Measurements from ENCODE around the gene MR1.

The MR1 gene

DNA sequence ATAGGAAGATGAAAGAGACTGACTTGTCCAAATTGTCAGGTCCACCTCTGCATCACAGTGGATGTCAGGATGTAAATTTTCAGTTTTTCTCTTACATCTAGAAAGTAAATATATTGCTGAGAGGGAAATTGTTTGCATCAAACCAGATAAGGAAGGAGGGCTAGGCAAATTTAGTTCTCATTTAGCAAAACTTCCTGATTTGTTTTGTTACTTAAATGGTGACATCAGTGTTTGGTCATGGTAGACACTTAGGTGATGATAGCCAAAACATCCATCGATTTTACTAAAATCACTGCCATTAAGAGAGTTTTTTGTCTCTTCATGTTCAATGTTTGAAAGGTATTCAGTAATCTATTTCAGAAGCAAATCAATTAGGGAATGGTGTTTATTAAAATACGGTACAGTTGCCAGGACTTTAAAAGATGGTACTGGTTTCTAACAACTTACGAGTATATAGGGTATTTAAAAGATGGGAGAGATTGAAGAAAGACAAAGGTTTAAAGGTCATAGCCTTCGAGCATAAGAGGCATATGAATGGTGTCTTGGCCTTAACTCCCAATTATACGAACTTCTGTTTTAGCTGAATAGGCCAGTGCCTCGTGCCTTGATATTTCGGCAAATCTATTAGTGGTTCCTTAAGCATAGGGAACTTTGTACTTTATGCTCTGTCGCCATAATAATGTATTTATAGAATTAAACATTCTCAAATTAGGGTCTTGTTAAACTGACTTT, 57.7 kb downstream of the MR1 start:
- DNase-seq (ENCODE audit: low read depth) = no peak

DNA sequence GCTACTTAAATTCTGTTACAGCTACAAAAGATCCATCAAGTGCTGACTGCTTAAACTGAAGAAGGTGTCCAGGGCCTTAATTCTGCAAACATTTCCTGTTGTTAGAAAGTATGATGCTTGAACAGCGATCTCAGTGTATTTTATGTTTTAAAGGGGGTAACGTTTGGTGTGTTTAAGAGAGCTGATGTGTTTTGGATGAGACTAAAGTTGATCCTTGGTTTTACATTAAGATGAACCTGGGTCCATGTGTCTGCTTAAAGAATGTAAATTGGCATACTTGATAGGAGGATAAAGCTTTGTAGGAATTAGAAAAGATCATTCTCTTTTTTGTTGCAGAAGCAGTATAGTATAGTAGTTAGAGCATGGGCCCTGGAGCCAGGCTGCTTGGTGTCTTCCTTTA, 58.3 kb downstream of the MR1 start:
- DNase-seq (ENCODE audit: low read depth) = no peak

DNA sequence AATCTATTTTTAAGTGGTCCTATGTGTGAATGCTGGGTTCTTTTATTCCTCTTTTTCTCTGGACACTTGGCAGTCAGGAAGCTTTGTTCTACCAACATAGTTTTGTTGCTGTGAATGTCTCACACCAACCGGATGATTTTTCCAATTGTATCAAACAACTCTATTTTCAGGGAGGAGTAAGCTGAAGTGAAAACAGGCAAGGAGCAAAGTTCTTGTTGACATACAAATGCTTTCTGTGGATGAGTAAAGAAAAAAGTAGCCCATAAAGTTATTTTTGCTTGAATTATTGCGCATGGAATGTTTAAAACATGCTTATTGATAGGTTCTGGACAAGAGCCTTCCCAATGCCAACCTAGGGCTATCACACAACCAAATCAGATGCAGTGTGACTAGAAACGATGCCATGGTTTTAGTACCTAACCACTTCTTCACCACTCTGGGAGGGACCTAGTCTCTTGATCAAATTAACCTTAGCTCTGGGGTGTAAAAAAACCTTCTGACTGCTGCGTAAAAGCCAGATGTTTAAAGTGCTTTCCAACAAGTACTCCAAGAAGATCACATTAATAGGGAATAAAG, 59.2 kb downstream of the MR1 start:
- DNase-seq (ENCODE audit: low read depth) = no peak

DNA sequence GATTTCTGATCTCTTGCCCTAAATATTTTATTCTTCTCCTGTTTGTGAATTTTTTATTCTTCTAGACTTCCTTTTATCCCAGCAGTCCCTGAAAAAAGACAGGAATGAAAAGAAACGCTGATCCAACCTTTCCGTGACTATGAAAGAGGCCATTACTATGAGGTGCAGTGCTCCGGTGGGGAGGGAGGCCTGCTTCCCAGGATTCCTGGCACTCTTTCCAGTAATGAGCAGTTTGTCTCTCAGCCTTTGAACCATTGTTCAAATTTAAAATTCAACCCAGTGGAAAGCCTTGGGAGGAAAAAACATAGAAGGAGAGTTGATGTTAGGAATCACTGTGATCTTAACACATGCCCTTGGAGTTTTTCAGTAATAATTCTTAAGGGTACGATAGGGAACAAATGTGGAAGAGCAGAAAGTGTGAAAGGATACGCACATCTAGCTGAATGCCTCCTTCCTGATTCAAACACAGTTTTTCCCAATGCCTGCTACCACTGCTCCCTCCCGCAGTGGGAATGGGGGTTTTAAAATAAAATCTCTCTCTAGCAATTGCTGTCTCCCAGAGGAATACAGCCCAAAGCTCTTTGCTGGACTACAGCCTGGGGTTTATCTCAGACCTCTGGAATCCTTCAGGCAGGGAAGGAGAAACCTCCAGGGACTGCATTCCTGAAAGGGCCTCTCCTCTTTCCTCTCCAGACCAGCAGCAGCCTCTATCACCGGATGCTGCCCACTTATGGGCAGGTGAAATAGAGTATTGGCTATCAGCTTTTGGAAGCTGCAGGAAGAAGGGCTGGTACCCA, 60.8 kb downstream of the MR1 start:
- DNase-seq (ENCODE audit: low read depth) = no peak

DNA sequence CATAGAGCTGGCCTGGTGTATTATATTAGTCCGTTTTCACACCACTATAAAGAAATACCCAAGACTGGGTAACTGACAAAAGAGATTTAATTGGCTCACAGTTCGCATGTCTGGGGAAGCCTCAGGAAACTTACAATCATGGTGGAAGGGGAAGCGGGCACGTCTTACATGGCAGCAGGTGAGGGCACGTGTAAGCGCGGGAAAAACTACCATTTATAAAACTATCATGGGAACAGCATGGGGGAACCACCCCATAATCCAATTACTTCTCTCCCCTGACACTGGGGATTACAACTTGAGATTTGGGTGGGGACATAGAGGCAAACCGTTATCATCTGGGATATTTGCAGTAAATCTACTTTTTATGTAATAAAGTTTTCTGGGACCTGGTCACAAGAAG, 61.5 kb downstream of the MR1 start:
- no peak for DNase-seq (ENCODE audit: low read depth)

DNA sequence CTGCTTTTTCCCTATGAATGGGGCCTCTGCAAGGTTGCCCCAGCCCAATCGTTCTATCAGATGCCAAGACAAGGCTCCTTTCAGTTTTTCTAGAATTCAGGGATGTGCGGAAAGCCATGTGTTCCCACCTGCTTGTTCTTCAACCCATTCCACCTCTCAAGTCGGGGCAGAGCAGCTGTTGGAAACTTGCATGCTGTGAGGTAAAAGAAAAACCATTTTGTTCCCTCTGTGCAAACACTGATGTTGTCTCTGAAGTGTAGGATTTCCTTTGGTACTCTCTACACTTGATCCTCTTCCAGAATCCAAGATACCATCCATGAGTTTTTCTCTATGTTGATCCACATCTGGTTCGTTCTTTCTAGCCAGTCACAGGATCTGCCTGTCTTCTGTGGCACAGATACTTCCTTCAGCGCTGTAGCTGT, 62.0 kb downstream of the MR1 start:
- no peak for DNase-seq (ENCODE audit: low read depth)

DNA sequence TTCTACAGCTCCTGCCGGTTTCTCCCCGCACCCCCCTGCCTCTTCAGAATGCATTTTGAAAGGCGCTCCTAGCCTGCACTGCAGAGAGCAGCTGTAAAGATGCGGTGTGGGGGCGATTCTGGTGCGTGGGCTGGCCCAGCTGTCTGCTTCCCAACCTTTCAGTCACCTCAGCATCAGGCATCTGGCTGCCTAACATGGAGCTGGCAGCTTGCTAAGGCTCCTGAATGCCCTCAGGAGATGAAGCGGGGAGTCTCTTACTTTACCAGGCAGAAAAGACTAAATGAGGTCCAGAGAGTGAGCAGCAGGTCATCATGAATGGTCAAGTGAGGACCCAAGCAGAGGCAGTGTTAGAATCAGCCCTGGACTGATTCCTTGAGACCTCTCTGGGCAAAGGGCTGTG, 63.5 kb downstream of the MR1 start:
- no peak for DNase-seq (ENCODE audit: low read depth)

DNA sequence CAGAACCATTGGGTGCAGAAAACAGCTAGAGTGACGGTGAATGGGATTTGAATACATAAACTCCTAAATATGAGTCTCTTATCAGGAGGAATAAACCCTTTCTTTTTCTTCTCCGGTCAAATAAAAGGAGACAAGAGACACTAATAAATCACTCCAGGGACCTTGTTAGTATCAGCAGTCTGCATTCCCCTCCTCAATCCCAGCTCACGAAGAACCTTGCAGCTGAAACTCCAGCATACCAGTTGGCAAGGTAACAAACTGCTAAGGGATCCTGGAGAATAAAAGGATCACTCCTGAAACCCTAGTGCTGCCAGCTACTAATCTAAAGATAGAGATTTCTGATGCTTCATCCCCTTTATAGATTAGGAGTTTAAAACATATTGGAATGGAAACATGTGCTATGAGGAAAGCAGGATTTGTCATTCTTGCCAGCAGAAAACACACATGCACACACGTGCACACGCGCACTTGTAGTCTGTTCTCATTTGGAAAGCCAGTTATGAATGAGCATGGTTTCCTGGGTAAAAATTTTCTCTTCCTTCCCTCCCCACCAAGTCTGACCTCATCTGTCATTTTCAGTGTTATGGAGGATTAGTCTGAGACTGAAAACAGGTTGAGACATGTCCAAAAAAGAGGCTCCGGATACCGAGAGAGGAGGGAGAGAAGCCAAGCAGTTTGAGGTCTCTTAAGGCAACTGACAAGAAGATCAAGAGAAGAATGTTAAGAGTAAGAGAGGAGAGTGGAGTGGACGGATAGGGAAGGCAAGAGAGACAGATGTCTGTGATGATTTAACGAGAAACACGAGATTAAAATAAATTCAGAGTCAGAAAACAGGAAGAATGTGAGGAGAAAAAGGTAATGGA, 65.6 kb downstream of the MR1 start:
- DNase-seq (ENCODE audit: low read depth) = no peak

DNA sequence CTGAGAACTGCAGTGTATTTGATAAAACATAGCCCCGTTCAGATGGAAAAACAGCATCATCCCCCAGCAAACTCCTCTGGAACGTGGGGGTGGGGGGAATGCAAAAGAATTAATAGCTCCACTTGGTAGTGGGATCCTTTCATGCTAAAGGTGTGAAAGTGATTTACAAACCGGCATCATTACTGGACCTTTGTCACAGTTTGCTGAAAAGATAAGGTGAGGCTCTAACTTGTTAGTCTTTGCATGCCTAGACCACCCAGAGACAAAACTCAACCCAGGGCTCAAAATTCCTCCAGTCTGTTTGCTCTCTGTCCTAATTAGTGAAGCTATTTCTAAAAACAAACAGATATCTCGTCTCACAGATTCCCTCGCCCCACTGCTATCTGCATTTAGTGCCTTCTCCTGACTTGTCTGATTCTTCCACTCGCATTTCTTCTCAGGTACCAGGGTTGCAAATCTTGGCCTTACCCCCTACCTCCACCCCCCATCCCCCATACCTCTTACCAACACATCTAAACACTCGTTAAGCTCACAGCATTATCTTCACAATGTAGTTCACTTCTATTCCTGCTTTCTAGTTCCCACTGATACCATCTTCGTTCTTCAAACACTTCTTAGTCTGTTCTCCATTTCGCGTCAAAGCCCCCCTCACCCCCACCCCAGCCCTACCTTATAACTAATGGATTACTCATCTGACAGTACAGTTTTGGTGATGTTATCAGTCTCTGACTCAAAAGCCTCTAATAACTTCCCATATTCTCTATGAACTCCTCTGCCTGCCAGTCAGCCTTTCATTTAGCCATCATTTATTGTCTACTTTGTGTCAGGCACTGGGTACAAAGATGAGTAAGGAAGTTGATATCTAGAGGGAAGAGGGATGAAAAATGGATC, 66.5 kb downstream of the MR1 start:
- DNase-seq (ENCODE audit: low read depth) = no peak

DNA sequence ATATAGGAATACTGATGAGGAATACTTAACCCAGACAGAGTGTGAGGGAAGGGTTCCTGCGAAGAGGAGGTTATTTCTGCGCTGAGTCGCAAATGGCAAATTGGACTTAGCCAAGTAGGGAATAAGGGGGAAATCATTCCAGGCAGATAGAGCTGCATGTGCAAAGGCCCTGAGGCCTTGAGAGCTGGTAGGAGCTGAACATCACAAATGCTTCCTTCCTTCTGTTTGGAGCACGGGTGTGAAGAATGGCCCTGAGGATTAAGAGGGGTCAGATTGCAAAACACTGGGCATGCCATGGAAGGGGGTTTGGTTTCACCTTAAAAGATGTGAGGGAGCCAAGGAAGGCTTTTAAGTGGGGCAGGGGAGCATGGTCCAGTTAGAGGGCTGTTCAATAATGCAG, 67.2 kb downstream of the MR1 start:
- no peak for DNase-seq (ENCODE audit: low read depth)

DNA sequence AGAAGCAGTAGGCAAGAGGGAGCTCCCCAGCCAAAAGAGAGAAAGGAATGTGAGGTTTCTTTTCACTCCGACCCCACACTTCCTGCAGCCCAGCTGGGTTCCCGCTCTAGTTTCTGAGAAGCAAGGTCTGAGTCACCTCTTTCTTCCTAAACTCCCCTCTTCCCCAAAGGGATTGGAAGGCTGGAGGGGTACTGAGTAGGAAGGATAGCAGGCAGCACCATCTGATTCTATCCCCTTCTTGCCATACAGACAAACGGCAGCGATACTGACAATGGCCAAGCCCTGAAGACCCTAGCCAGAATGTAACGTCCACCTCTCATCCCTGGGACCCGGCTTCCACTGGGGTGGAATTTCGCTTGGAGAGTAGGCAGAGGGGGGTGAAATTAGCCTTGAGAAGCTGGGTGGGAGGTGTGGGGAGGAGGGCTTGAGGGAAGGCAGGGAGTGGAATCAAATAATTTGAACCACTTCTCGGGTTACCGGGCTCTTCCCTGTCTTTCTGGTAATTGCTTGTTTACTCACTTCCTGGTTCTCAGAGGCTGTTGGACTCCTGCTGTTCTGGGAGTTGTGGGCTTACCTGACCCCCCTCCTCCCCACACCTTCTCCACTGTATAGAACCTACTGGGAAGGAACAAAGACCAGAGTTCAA, 67.9 kb downstream of the MR1 start:
- DNase-seq (ENCODE audit: low read depth) = no peak

DNA sequence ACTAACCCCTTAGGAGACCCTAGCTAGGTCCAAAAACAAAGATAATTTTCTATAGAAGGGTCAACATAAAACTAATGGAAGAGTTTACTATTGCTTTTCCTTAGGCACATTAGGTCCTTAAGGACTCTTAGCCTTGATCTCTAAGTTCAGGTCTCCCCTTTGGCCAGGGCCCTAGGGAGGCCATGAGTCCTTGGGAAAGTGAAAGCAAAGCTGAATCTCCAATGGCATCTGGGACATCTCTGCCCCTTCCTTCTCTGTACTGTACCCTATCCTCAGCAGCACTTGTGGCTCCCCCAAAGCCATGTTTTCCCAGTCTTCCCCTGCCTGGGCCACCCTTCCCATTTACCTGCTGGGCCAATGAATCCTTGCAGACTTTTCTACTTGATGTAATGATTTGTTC, 69.1 kb downstream of the MR1 start:
- DNase-seq (ENCODE audit: low read depth) = no peak

DNA sequence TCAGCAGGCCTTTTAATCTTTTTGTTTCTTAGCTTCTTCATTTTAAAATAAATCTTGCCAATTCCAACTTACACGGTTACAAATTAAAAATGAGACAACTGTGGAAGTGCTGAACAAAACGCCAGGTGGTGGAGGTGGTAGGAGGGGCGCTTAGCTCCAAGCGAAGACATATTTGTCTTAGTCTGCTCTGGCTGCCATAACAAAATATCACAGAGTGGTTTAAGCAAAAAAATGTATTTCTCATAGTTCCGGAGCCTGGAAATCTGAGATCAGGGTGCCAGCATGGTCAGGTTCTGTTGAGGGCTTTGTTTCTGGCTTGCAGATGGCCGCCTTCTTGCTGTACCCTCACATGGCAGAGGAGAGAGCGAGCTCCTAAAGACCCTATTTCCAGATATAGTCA, 69.6 kb downstream of the MR1 start:
- DNase-seq (ENCODE audit: low read depth) = no peak

DNA sequence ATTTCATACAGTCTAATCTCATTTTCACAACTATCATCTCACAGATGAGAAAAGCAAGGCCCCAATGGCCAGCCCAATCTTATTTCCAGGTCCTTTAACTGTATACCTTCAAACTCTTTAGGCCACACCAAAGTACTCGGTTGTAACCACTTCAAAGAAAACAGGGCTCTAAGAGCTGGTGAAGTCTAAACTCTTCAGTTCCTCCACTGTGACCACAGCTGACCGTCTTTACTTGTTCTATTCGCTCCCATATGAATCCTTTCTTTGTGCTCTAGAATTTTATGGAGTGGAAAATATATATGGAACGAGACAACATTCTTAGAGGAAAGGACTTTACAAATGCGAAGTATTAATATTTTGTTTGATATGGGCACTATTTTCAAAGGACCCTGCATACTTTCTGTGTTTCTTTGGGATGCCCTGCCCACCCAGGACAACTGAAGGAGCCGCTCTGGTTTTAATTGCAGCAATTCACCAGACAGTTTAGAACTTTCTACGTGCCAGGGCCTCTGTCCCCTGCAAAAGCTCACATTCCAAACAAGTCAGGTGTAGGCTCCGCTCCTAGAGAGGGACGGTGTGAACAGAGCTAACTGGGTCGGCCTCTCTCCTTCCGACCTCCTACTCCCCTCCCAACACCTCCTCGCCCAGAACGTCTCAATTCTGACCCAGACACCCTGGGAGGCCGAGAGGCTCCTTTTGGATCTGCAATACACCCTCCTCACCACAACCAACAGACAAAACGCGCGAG, 70.4 kb downstream of the MR1 start:
- DNase-seq (ENCODE audit: low read depth) = no peak

DNA sequence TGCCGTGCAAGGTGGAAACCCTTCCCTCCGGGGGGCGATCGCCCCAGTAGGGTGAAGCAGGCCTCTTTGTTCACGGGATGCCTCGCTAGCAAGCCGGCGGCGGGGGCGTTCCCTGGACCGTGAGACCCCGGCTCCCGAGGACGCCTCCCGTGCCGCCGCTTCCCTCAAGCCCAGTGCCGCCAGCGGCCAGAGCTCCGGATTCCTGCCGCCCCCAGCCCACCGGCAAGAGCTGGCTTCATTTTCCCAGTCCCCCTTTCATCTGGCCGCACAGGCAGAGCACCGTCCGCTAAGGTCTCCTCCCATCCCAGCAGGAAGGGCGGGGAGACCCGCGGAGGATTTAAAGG, 71.0 kb downstream of the MR1 start:
- DNase-seq (ENCODE audit: low read depth) = no peak

DNA sequence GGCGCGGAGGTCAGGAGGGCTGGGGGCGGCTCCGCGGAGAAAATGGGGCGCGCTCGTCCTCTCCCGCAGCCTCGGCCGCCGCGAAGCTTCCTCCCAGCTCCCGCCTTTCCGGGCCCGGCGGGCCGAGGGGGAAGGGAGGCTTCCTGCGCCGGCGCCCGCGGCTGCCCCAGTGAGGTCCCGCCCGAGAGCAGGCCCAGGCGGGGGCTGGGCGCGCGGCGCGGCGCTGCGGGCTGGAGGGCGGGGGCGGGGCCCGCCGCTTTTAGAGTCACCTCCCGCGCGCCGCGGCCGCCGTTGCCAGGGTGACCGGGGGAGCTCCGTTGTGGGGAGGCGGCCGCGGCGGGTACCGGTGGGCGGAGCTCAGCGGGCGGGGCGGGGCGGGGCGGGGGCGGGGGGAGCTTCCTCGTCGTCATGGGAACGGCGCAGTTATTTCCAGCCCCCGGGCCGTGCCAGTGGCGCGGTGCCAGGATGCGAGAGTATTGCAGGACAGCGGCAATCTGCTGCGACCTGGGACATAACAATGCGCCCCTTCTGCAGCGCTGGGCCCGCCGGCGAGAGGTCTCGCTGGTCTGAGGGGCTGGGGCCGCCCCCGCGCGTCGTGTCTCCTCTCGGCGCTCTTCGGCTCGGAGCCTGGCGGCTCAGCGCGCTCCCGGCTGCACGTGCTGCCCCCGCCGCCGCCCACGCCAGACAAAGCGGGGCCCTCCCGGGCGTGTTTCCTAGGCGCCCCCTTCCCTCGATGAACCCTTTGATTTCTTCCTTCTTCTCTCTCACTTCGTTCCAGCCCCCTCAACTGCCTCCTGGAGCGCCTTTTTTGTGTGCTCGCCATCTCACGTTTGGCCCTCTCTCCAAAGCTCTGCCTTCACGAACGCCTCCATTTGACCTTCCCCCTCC, 71.6 kb downstream of the MR1 start:
- DNase-seq (ENCODE audit: low read depth) = no peak

DNA sequence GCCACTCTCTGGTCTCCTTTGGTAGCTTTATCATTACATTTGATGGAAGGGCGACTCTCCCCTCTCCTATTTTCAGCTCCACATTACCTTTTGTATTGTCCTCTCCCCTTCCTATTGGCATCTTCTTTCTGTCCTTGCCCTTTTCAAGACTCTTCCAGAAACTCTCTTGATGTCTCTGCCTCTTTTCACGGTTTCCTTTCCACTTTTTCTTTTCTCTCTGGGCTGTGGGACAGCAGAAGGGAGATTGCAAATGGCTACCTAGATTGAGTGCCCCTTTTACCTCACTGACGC, 72.2 kb downstream of the MR1 start:
- DNase-seq (ENCODE audit: low read depth) = no peak

DNA sequence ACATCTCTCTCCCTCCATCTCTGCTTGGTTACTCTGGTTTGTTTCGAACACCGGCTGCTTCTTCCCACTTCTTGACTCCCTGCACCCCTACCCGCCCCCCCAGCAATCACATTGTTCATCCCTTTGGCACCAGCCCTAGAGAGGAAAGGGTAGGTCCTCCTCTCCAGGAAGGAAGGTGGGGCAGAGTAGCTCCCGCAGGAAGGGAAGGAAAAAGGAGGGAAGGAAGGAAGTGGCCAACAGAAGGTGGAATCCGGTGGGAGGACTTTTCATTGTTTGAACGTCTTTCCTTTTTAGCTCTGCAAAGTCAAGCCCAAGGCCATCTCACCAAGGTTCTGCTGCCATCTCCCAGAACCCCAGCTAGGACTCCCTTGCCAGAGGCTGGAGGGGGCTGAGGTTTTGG, 72.7 kb downstream of the MR1 start:
- DNase-seq (ENCODE audit: low read depth) = no peak

DNA sequence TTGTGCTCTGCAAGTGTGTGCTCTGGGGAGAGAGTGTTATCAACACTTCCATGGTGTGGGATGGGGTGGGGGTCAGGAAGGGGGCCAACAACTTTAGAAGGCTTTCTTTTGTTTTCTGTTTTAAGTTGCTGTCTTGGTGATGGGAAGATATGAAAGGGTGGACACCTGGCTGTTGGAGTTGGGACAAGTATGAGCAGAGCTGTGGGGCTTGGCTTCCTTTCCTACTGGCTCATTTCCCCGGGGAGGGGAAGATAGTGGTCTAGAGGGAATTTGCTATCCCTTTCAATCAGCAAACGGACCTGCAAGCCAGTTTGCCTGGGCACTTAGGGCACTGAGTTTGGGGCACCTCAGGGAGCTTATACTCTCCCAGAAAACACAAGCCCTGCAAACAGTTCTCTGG, 73.9 kb downstream of the MR1 start:
- no peak for DNase-seq (ENCODE audit: low read depth)
